HG02623 (cell line): Measurements from ENCODE around the gene ZNF534.
A peak's percentile ranks its signal among the peaks of the same experiment; 100 is the strongest.
"Not testable (repeated sequence)": the region's sequence is repeated elsewhere in the genome, so short reads cannot be mapped to it uniquely, and the experiment has no call there.

Source experiments
- ATAC-seq: cut with Tn5 transposase; IDR thresholded peaks from one replicate; pipeline ENCODE4 v1.9.1; 2021; ENCODE audit warnings: moderate library complexity; ENCODE audit not compliant: unreplicated experiment

Gene ZNF534

GRCh38 chr19:52428937-52429336, at the start of gene ZNF534:
ZNF534 (plus strand) TSS chr19:52429148; CDS start chr19:52431475, 2,327 bp downstream.
- ATAC-seq: no peak

GRCh38 chr19:52391135-52391534, 37.8 kb upstream of the ZNF534 start:
- no peak for ATAC-seq

- ATAC-seq: peak; percentile 66
Measured at GRCh38 chr19:52397310-52398080, 31.5 kb upstream of the ZNF534 start, which contains the start of gene ZNF528. ZNF528 (plus strand) TSS chr19:52397849; CDS start chr19:52402014, 4,165 bp downstream.

GRCh38 chr19:52398081-52398441, 30.9 kb upstream of the ZNF534 start:
- ATAC-seq: no peak

- ATAC-seq: no peak
Measured at GRCh38 chr19:52410276-52410675, 18.7 kb upstream of the ZNF534 start.

GRCh38 chr19:52415711-52416110, 13.2 kb upstream of the ZNF534 start:
- ATAC-seq: no peak

GRCh38 chr19:52442179-52442578, 13.2 kb downstream of the ZNF534 start:
- ATAC-seq: no peak

GRCh38 chr19:52444506-52444905, 15.6 kb downstream of the ZNF534 start:
- ATAC-seq: no peak

GRCh38 chr19:52451241-52451640, 22.3 kb downstream of the ZNF534 start:
- no peak for ATAC-seq

GRCh38 chr19:52453324-52454094, 24.6 kb downstream of the ZNF534 start, which contains the start of gene ZNF578:
ZNF578 (plus strand) TSS chr19:52453553; CDS start chr19:52501846, 48,293 bp downstream.
- ATAC-seq: no peak

GRCh38 chr19:52464798-52465470, 36.0 kb downstream of the ZNF534 start:
- ATAC-seq: no peak

GRCh38 chr19:52473655-52474350, 44.9 kb downstream of the ZNF534 start:
- ATAC-seq: no peak

- ATAC-seq: no peak
Measured at GRCh38 chr19:52474351-52475127, 45.6 kb downstream of the ZNF534 start.

- ATAC-seq: not testable (repeated sequence)
Measured at GRCh38 chr19:52484111-52484743, 55.3 kb downstream of the ZNF534 start.

- ATAC-seq: not testable (repeated sequence)
Measured at GRCh38 chr19:52485064-52485463, 56.1 kb downstream of the ZNF534 start.

GRCh38 chr19:52485561-52486240, 56.8 kb downstream of the ZNF534 start:
- ATAC-seq: not testable (repeated sequence)

- ATAC-seq: no peak
Measured at GRCh38 chr19:52492201-52492993, 63.4 kb downstream of the ZNF534 start.

GRCh38 chr19:52492994-52493470, 64.1 kb downstream of the ZNF534 start:
- ATAC-seq: no peak
